OCI-LY3 (cell line): Measurements from ENCODE around the gene CACNA2D3.

Experiments
- CTCF ChIP-seq: fragments of 200-600, 300-600 bp; sonication (generic); IDR thresholded peaks from 2 replicates; pipeline ENCODE4 v1.5.1; 2014; ENCODE audit warnings: antibody characterized with exemption, low read length, low read depth
- EZH2phosphoT487 ChIP-seq: fragments of 200-600 bp; shearing (Covaris generic); IDR thresholded peaks from 2 replicates; pipeline ENCODE4 v1.6.1; 2018; ENCODE audit warnings: antibody characterized with exemption, mixed run types, low read depth

GRCh38 chr3:54531741-54532140 lies 409.4 kb downstream of the CACNA2D3 start:
- TF ChIP-seq CTCF (no peak), EZH2phosphoT487 (no peak)
